ENCODE results near the gene E2F6. TPM values are rescaled to one million over a fixed set of nuclear protein-coding genes. Genes with fewer than 3 reads are reported as not detected.

Gene E2F6
- 15.3 and 19.7 TPM in 2 replicates for polyA plus RNA-seq (2012; rRNA removed)
- 18.9 and 19.2 TPM in 2 replicates for polyA plus RNA-seq (2012; cell fraction: cytosol; rRNA removed)
- 28.1 and 36.0 TPM in 2 replicates for polyA plus RNA-seq (2012; cell fraction: nucleus; rRNA removed)

- no peaks in the 10 kb centered on the region for H3K9me3 ChIP-seq
- WGBS (ENCODE audit: low lambda C conversion rate): 2% methylated on average over 32 of the region's 86 CpGs
- peaks cover 40% of the 10 kb centered on the region for H4K20me1 ChIP-seq (ENCODE audit: insufficient read depth)
- H3K9me2 ChIP-seq: no peaks in the 10 kb centered on the region
- DNase-seq: peak; percentile 98
- peaks cover 54% of the 10 kb centered on the region for H3K79me2 ChIP-seq (ENCODE audit: insufficient read depth)
- H3K4me2 ChIP-seq: peak within 1 kb of the TSS; percentile 95
- H3K4me1 ChIP-seq (ENCODE audit: control insufficient read depth in 1 of 2, insufficient read depth in 2 of 2, low read depth in 1 of 2, low read length in 1 of 2): peaks cover 16 to 27% of the 10 kb centered on the region in 2 experiments
- peaks cover 4% of the 10 kb centered on the region for H3F3A ChIP-seq (replicated peaks; ENCODE audit: insufficient read depth)
- H3K27me3 ChIP-seq (ENCODE audit: insufficient read depth): no peaks in the 10 kb centered on the region
- H3K9ac ChIP-seq: peak within 1 kb of the TSS; percentile 73
- CTCF ChIA-PET: interaction anchor here (0.6 to 11.5 kb wide), 13 partner anchors 12 to 341 kb away, joined by 3 to 189 read pairs (median 4); a partner anchor contains a TSS
- peak within 1 kb of the TSS; percentile 86 to 90 for H3K27ac ChIP-seq (ENCODE audit: low read depth in 2 of 2, low read length in 1 of 2)
- POLR2A ChIA-PET: interaction anchor here (2.4 kb wide), 1 partner anchor 17 kb away, joined by 16 read pairs; no protein-coding TSS in a partner anchor
- peaks cover 12 to 31% of the 10 kb centered on the region in 2 experiments for H3K36me3 ChIP-seq (replicated peaks in 1 of 2; ENCODE audit: control insufficient read depth in 1 of 2, insufficient read depth in 2 of 2, low read length in 1 of 2)
- H2AFZ ChIP-seq (ENCODE audit: low read depth): peak within 1 kb of the TSS; percentile 93
- peak within 1 kb of the TSS; percentile 64 to 72 for H3K4me3 ChIP-seq (ENCODE audit: low read depth in 2 of 2, low read length in 1 of 2)
- TF ChIP-seq RCOR1 (IDR thresholded peaks at IDR 0.05; ENCODE audit: low read length) (peak; percentile 79), FOSL2 (IDR thresholded peaks at IDR 0.05; ENCODE audit: borderline replicate concordance, low read depth) (peak; percentile 58), RFX5 (IDR thresholded peaks at IDR 0.05; ENCODE audit: low read length) (peak; percentile 92), USF1 (IDR thresholded peaks at IDR 0.05; ENCODE audit: borderline replicate concordance, low read depth) (peak; percentile 88), NRF1 (IDR thresholded peaks at IDR 0.05; ENCODE audit: low read depth, low read length) (peak; percentile 95), EP300 (IDR thresholded peaks at IDR 0.05; ENCODE audit: borderline replicate concordance in 1 of 2, low read depth in 1 of 2, low read length in 1 of 2) (peak; percentile 48 to 72), SIN3A (IDR thresholded peaks at IDR 0.05; ENCODE audit: borderline replicate concordance, low read depth, low read length) (peak; percentile 90; the same call in 1 of the 2 replicates), ELF1 (IDR thresholded peaks at IDR 0.05) (peak; percentile 58; the same call in 1 of the 2 replicates), FOXM1 (IDR thresholded peaks at IDR 0.05; ENCODE audit: low read depth) (no peak), YY1 (IDR thresholded peaks at IDR 0.05; ENCODE audit: low read depth) (no peak; the same call in none of the 2 replicates), TEAD4 (IDR thresholded peaks at IDR 0.05; ENCODE audit: borderline replicate concordance, insufficient read depth) (peak; percentile 67), FOXJ3 (CRISPR knock-in tag; IDR thresholded peaks at IDR 0.05) (peak; percentile 46), CTCF (IDR thresholded peaks at IDR 0.05) (no peak), NFIC (IDR thresholded peaks at IDR 0.05; ENCODE audit: borderline replicate concordance) (peak; percentile 54; the same call in 1 of the 2 replicates), JUND (IDR thresholded peaks at IDR 0.05) (peak; percentile 100), REST (IDR thresholded peaks at IDR 0.05; ENCODE audit: low read depth, low read length) (peak; percentile 67; the same call in 1 of the 2 replicates), GABPA (IDR thresholded peaks at IDR 0.05; ENCODE audit: low read depth) (peak; percentile 76), IRF3 (IDR thresholded peaks at IDR 0.05; ENCODE audit: low read depth, low read length) (0 out of 2 replicates have a peak, but pooled peaks have one; percentile 17), TCF12 (IDR thresholded peaks at IDR 0.05) (peak; percentile 48; the same call in 1 of the 2 replicates), POLR2AphosphoS5 (IDR thresholded peaks at IDR 0.05; ENCODE audit: low read depth, low read length) (peak; percentile 77; the same call in 1 of the 2 replicates), MEF2A (IDR thresholded peaks at IDR 0.05; ENCODE audit: borderline replicate concordance, low read depth) (no peak), TAF1 (IDR thresholded peaks at IDR 0.05; ENCODE audit: borderline replicate concordance, low read depth, low read length) (peak; percentile 95), MXI1 (IDR thresholded peaks at IDR 0.05; ENCODE audit: low read depth, low read length) (peak; percentile 50), MAX (IDR thresholded peaks at IDR 0.05; ENCODE audit: low read depth) (peak; percentile 99), RAD21 (IDR thresholded peaks at IDR 0.05; ENCODE audit: low read length) (no peak)
Measured at GRCh38 chr2:11465485-11466306, at the start of gene E2F6. E2F6 (minus strand) TSS chr2:11466161; CDS start chr2:11465879, 282 bp downstream.

All from SK-N-SH (cell line).